NCI-H128 (cell line): ENCODE results near the gene INA.
A peak's percentile ranks its signal among the peaks of the same experiment; 100 is the strongest.
"Not testable (repeated sequence)": the region's sequence is repeated elsewhere in the genome, so short reads cannot be mapped to it uniquely, and the experiment has no call there.

Experiments
- DNase-seq: peaks from one replicate; lab custom pipeline; 2025; ENCODE audit not compliant: unreplicated experiment; lab: John Stamatoyannopoulos, UW

Gene INA

GRCh38 chr10:103276896-103277712 is at the start of gene INA:
INA (plus strand) TSS chr10:103277138; CDS start chr10:103277212, 74 bp downstream.
- peak; percentile 51 for DNase-seq

- DNase-seq: no peak
These were observed 49.5 kb upstream of the INA start for GRCh38 chr10:103227416-103227815.

GRCh38 chr10:103231047-103231551 is 45.8 kb upstream of the INA start:
- no peak for DNase-seq

GRCh38 chr10:103232131-103232673 is 44.7 kb upstream of the INA start:
- DNase-seq: no peak

GRCh38 chr10:103232772-103233488 is 44.0 kb upstream of the INA start:
- DNase-seq: no peak

GRCh38 chr10:103235775-103236174 is 41.2 kb upstream of the INA start:
- no peak for DNase-seq

- no peak for DNase-seq
These were observed 38.3 kb upstream of the INA start for GRCh38 chr10:103238506-103239252.

- no peak for DNase-seq
These were observed 35.5 kb upstream of the INA start for GRCh38 chr10:103241262-103242011.

- no peak for DNase-seq
These were observed 32.2 kb upstream of the INA start for GRCh38 chr10:103244666-103245271.

- DNase-seq: not testable (repeated sequence)
These were observed 31.4 kb upstream of the INA start, which contains the start of gene RPEL1 for GRCh38 chr10:103245587-103245986. RPEL1 (plus strand) TSS chr10:103245887; CDS start chr10:103245997, 110 bp downstream.

GRCh38 chr10:103246324-103246723 is 30.6 kb upstream of the INA start:
- no peak for DNase-seq

- DNase-seq: no peak
These were observed 22.8 kb upstream of the INA start for GRCh38 chr10:103254113-103254512.

GRCh38 chr10:103254538-103255325 is 22.2 kb upstream of the INA start:
- no peak for DNase-seq

GRCh38 chr10:103256613-103257012 is 20.3 kb upstream of the INA start:
- DNase-seq: no peak

- no peak for DNase-seq
These were observed 19.1 kb upstream of the INA start for GRCh38 chr10:103257812-103258211.

- DNase-seq: not testable (repeated sequence)
These were observed 18.0 kb upstream of the INA start for GRCh38 chr10:103258928-103259327.

- DNase-seq: no peak
These were observed 16.9 kb upstream of the INA start for GRCh38 chr10:103259989-103260388.

- no peak for DNase-seq
These were observed 14.7 kb upstream of the INA start for GRCh38 chr10:103262229-103262628.

- DNase-seq: no peak
These were observed 11.1 kb upstream of the INA start for GRCh38 chr10:103265717-103266329.
